HepG2 (cell line): ENCODE measurements around the gene HSPB2. TPM values are rescaled to one million over a fixed set of nuclear protein-coding genes. Genes with fewer than 3 reads are reported as not detected.
A peak's percentile ranks its signal among the peaks of the same experiment; 100 is the strongest.

ENCODE experiments used
- ATAC-seq: fragments of 200-7000 bp; cut with Tn5 transposase; 3 replicates; pipeline ENCODE4 v1.9.1; 2020; ENCODE audit warnings: mild to moderate bottlenecking, moderate library complexity
- BruUV-seq: library from RNA; stranded (reverse); fragments of 400-500 nt; replicated peaks from 2 replicates; lab custom pipeline; 2021; lab: Mats Ljungman, UMichigan
- CTCF ChIA-PET: fragments of 300-600 bp; formaldehyde crosslinking; extraction: SDS; loops from one replicate; lab custom pipeline; 2021; ENCODE audit warnings: low total read pairs, inconsistent platforms, low intra/inter-chr PET ratio; lab: Yijun Ruan, JAX
- POLR2A ChIA-PET: fragments of 350-600 bp; sonication (Branson Sonifier 250); formaldehyde crosslinking; loops from one replicate; lab custom pipeline; 2020; ENCODE audit warnings: antibody characterized with exemption, inconsistent platforms; lab: Yijun Ruan, JAX
- DNase-seq: peaks from one replicate; pipeline ENCODE4 v3.0.0-alpha.2; 2015; ENCODE audit warnings: low spot score
- FAIRE-seq: peaks from 3 replicates; lab custom pipeline; 2011; peaks lifted over from hg19 to GRCh38; lab: Jason Lieb, UNC
- H2AFZ ChIP-seq: one replicate; pipeline ENCODE4 v1.6.1; 2011; ENCODE audit warnings: low read length, inconsistent platforms
- H3K27ac ChIP-seq: fragments of 300-600 bp; 3 replicates; pipeline ENCODE4 v1.8.0; 2011; ENCODE audit warnings: mixed run types, mild to moderate bottlenecking, mixed read lengths, low read length, inconsistent platforms; ENCODE audit not compliant: insufficient read depth; ENCODE audit errors: extremely low read length
- H3K27me3 ChIP-seq, 2 experiments: fragments of 200-600 bp in 1 of 2; 2 replicates in 1 of 2; 3 replicates in 1 of 2; pipeline versions ENCODE4 v1.6.0 to v1.8.0; 2011; ENCODE audit warnings: low read length in 2 of 2, mild to moderate bottlenecking in 2 of 2, moderate library complexity in 2 of 2, inconsistent platforms in 1 of 2; ENCODE audit not compliant: insufficient read depth in 2 of 2, control insufficient read depth in 1 of 2
- H3K36me3 ChIP-seq, 2 experiments: fragments of 200-600 bp in 1 of 2; replicated peaks in 1 of 2; 2 replicates in 1 of 2; 3 replicates in 1 of 2; pipeline versions ENCODE4 v1.5.1 to v1.8.0; 2011; ENCODE audit warnings: low read length in 2 of 2, inconsistent platforms in 1 of 2; ENCODE audit not compliant: insufficient read depth in 2 of 2, control insufficient read depth in 1 of 2
- H3K4me1 ChIP-seq: 2 replicates; pipeline ENCODE4 v1.5.1; 2012; ENCODE audit warnings: low read length, inconsistent platforms; ENCODE audit not compliant: insufficient read depth
- H3K4me2 ChIP-seq: 2 replicates; pipeline ENCODE4 v1.6.0; 2011; ENCODE audit warnings: low read depth, low read length, inconsistent platforms
- H3K4me3 ChIP-seq, 3 experiments: fragments of 200-600 bp in 1 of 3; sonication (generic), shearing (Covaris generic) in 1 of 3; replicated peaks in 1 of 3; 2 replicates each; pipeline ENCODE4 v1.5.1; 2011 to 2016; ENCODE audit warnings: low read length in 3 of 3, inconsistent platforms in 2 of 3, low read depth in 2 of 3, mild to moderate bottlenecking in 2 of 3, control low read depth in 1 of 3, mixed read lengths in 1 of 3; ENCODE audit not compliant: insufficient read depth in 1 of 3
- H3K79me2 ChIP-seq: one replicate; pipeline ENCODE4 v1.6.1; 2011; ENCODE audit warnings: low read length, inconsistent platforms; ENCODE audit not compliant: insufficient read depth
- H3K9ac ChIP-seq: 2 replicates; pipeline ENCODE4 v1.6.0; 2011; ENCODE audit warnings: mild to moderate bottlenecking, low read depth, low read length, inconsistent platforms; ENCODE audit not compliant: insufficient read depth
- H3K9me3 ChIP-seq: 2 replicates; pipeline ENCODE4 v1.5.1; 2012; ENCODE audit warnings: mild to moderate bottlenecking, low read length
- H4K20me1 ChIP-seq: 2 replicates; pipeline ENCODE4 v1.6.0; 2011; ENCODE audit warnings: inconsistent platforms, mild to moderate bottlenecking, low read length, moderate library complexity; ENCODE audit not compliant: insufficient read depth
- CCAR2 ChIP-seq: fragments of 200-400 bp; formaldehyde crosslinking; optimal IDR thresholded peaks from 2 replicates; pipeline ENCODE3; 2018; ENCODE audit warnings: low read depth, mild to moderate bottlenecking, low read length, moderate library complexity
- DPF2 ChIP-seq: sonication (generic); formaldehyde crosslinking; IDR thresholded peaks from 2 replicates; pipeline ENCODE4 v1.4.0; 2020; ENCODE audit warnings: mild to moderate bottlenecking, low read depth, missing genetic modification reagents, borderline replicate concordance
- ETV6 ChIP-seq: sonication (generic); formaldehyde crosslinking; conservative IDR thresholded peaks from 2 replicates; pipeline ENCODE4 v1.4.0; 2020; ENCODE audit warnings: missing genetic modification reagents
- NFYC ChIP-seq: IDR thresholded peaks from 2 replicates; pipeline ENCODE4 v1.6.1; 2016; ENCODE audit warnings: missing genetic modification reagents, missing compliant biosample characterization
- POLR2AphosphoS5 ChIP-seq: IDR thresholded peaks from 2 replicates; pipeline ENCODE4 v1.6.1; 2012; ENCODE audit warnings: low read depth, low read length
- RAD51 ChIP-seq: fragments of 450-650 bp; IDR thresholded peaks from 2 replicates; pipeline ENCODE4 v1.6.1; 2016; ENCODE audit warnings: borderline replicate concordance
- XRCC5 ChIP-seq: fragments of 200-400 bp; formaldehyde crosslinking; optimal IDR thresholded peaks from 2 replicates; pipeline ENCODE3; 2017; ENCODE audit warnings: mild to moderate bottlenecking, low read length
- ZBTB8A ChIP-seq: sonication (generic); formaldehyde crosslinking; IDR thresholded peaks from 2 replicates; pipeline ENCODE4 v1.4.0; 2020; ENCODE audit warnings: mild to moderate bottlenecking, low read depth, missing genetic modification reagents, borderline replicate concordance
- ZGPAT ChIP-seq: IDR thresholded peaks from 2 replicates; pipeline ENCODE4 v1.6.1; 2016; ENCODE audit warnings: mild to moderate bottlenecking
- ZHX2 ChIP-seq, 2 experiments: sonication (generic) in 1 of 2; formaldehyde crosslinking in 1 of 2; IDR thresholded peaks; 2 replicates each; pipeline versions ENCODE4 v1.6.1 to v1.9.0; 2014 to 2022; ENCODE audit warnings: antibody characterized with exemption in 1 of 2, borderline replicate concordance in 1 of 2, inconsistent platforms in 1 of 2, low read depth in 1 of 2, missing genetic modification reagents in 1 of 2
- ZMYM2 ChIP-seq: sonication (generic); formaldehyde crosslinking; IDR thresholded peaks from 2 replicates; pipeline ENCODE4 v1.8.0; 2022; ENCODE audit warnings: mild to moderate bottlenecking, missing genetic modification reagents
- ZNF143 ChIP-seq: sonication (generic); formaldehyde crosslinking; IDR thresholded peaks from 2 replicates; pipeline ENCODE4 v1.4.0; 2020; ENCODE audit warnings: missing genetic modification reagents
- ZNF17 ChIP-seq: sonication (generic); formaldehyde crosslinking; IDR thresholded peaks from 2 replicates; pipeline ENCODE4 v1.5.0; 2020; ENCODE audit warnings: mild to moderate bottlenecking, missing genetic modification reagents
- ZNF441 ChIP-seq: sonication (generic); formaldehyde crosslinking; IDR thresholded peaks from 2 replicates; pipeline ENCODE4 v1.7.0; 2021; ENCODE audit warnings: missing genetic modification reagents, borderline replicate concordance
- ZNF543 ChIP-seq: sonication (generic); formaldehyde crosslinking; IDR thresholded peaks from 2 replicates; pipeline ENCODE4 v1.4.0; 2020; ENCODE audit warnings: mild to moderate bottlenecking, missing genetic modification reagents
- ZNF558 ChIP-seq: sonication (generic); formaldehyde crosslinking; IDR thresholded peaks from 2 replicates; pipeline ENCODE4 v1.9.0; 2022; ENCODE audit warnings: mild to moderate bottlenecking, missing genetic modification reagents, borderline replicate concordance
- ZNF619 ChIP-seq: sonication (generic); formaldehyde crosslinking; IDR thresholded peaks from 2 replicates; pipeline ENCODE4 v1.4.0; 2020; ENCODE audit warnings: mild to moderate bottlenecking, missing genetic modification reagents
- ZNF7 ChIP-seq: IDR thresholded peaks from 2 replicates; pipeline ENCODE4 v1.6.1; 2016; ENCODE audit warnings: missing biosample characterization, missing genetic modification reagents
- ZNF792 ChIP-seq: IDR thresholded peaks from 2 replicates; pipeline ENCODE4 v1.6.1; 2016
- ZSCAN31 ChIP-seq: sonication (generic); formaldehyde crosslinking; IDR thresholded peaks from 2 replicates; pipeline ENCODE4 v1.5.0; 2020; ENCODE audit warnings: low read depth, mild to moderate bottlenecking, missing genetic modification reagents
- WGBS: methylation state at CpG from one replicate; pipeline ENCODE4 v1.1.6; 2017; ENCODE audit warnings: low lambda C conversion rate; 5-methylcytosine and 5-hydroxymethylcytosine counted together
- in situ Hi-C: cut with HindIII; loops from 2 replicates; pipeline ENCODE4 v1.10.0; 2017; ENCODE audit warnings: low pct_unique_long_range_greater_than_20kb; ENCODE audit not compliant: extremely low pct_ligation_motif_present
- intact Hi-C: fragments of 100-400 bp; cut with micrococcal nuclease; formaldehyde crosslinking; loops from one replicate; pipeline ENCODE4 v1.10.0; 2022; ENCODE audit not compliant: unreplicated experiment
- polyA plus RNA-seq, 8 experiments: library from polyadenylated mRNA; depleted of rRNA in 3 of 8; stranded (reverse) in 7 of 8; unstranded in 1 of 8; fragments of >200 nt; fragmentation: Illumina TruSeq in 4 of 8; extraction: Trizol in 4 of 8; gene quantifications; 2 replicates each; pipeline versions ENCODE4 v1.2.1 to v1.2.3, GENCODE V29; 2011 to 2016; ENCODE audit warnings: low read depth in 4 of 8, missing spikeins in 1 of 8, mixed read lengths in 1 of 8; ENCODE audit not compliant: insufficient read depth in 1 of 8
- total RNA-seq, 5 experiments: library from RNA; depleted of rRNA; stranded (reverse); fragments of >200 nt; fragmentation: Illumina TruSeq; extraction: Trizol; gene quantifications; 2 replicates each; pipeline ENCODE4 v1.2.3, GENCODE V29; 2016; ENCODE audit warnings: low read depth in 1 of 5

The HSPB2 gene
- total and polyA plus RNA-seq, 2 of the 13 experiments (the other 11 are each of a cell fraction or from before 2014, with no cell fraction given), result 0.04 TPM; not detected in 1

DNA sequence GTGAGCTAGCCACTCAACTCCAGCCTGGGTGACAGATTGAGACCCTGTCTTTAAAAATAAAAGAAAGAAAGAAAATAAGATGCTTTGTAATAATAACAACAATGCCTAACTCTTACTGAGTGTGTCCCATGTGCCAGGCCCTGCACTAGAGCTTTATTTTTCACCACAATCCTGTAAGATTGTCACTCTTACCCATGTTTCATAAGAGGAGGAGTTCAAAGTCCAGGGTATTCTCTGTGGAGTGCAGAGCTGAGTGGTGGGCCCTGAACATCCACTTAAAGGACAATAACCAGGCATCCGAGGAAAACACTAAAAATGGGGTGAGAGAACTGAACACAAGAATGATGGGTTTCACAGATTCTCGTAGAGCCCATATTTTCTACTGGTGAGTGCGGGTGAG lies 5.3 kb downstream of the HSPB2 start:
- no peak for FAIRE-seq
- Histone ChIP-seq H3K4me1 (peaks cover 87% of the 10 kb centered on the region), H3K4me3 (peak overlapping the region; percentile 49 to 66 (median 58); a peak in 5 of 6 replicates), H3K9ac (peak overlapping the region; percentile 62), H3K27me3 (no peaks in the 10 kb centered on the region), H3K4me2 (peak overlapping the region; percentile 75), H3K79me2 (no peaks in the 10 kb centered on the region), H3K27ac (peak overlapping the region; percentile 66), H4K20me1 (no peaks in the 10 kb centered on the region), H3K36me3 (no peaks in the 10 kb centered on the region), H3K9me3 (no peaks in the 10 kb centered on the region), H2AFZ (peak overlapping the region; percentile 62)
- intact Hi-C loops (loop anchor here (2.0 kb wide), 1 partner anchor 39 kb away; the partner anchor contains the start of genes CFAP68 and FDXACB1), in situ Hi-C loops (no loop called here)
- ChIA-PET POLR2A (interaction anchor here (0.7 to 3.1 kb wide), 8 partner anchors 9 to 89 kb away, joined by 3 to 65 read pairs (median 6); partner anchors contain the start of gene ALG9), CTCF (no interaction called here)
- peak; percentile 66 for DNase-seq
- ATAC-seq, result peak; percentile 10; the same call in 1 of the 3 replicates
- BruUV-seq, result no TSS peak
- WGBS, result 4% methylated on average over 3 of the region's 3 CpGs
- peak; percentile 41; the same call in 1 of the 2 replicates for TF ChIP-seq ZNF441
- TF ChIP-seq ZMYM2, result no peak
- TF ChIP-seq ZNF558 (CRISPR knock-in tag), result no peak
- no peak for TF ChIP-seq ZNF543
- no peak for TF ChIP-seq CCAR2
- no peak for TF ChIP-seq ZSCAN31
- TF ChIP-seq DPF2 (CRISPR knock-in tag), result no peak
- TF ChIP-seq ZNF143 (CRISPR knock-in tag), result no peak
- no peak for TF ChIP-seq ZBTB8A (CRISPR knock-in tag)
- no peak for TF ChIP-seq ETV6 (CRISPR knock-in tag)
- TF ChIP-seq ZGPAT, result no peak
- TF ChIP-seq ZNF619 (CRISPR knock-in tag), result no peak
- TF ChIP-seq XRCC5, result no peak
- no peak for TF ChIP-seq ZNF17 (CRISPR knock-in tag)
- no peak for TF ChIP-seq ZNF7
- TF ChIP-seq ZNF792 (CRISPR knock-in tag), result no peak
- no peak for TF ChIP-seq RAD51
- TF ChIP-seq NFYC, result no peak
- no peak for TF ChIP-seq ZHX2 (IDR thresholded peaks at IDR 0.05; ENCODE audit: low read depth)
- TF ChIP-seq ZHX2 (CRISPR knock-in tag; IDR thresholded peaks at IDR 0.05; ENCODE audit: borderline replicate concordance), result no peak
- peak; percentile 46; the same call in 1 of the 2 replicates for TF ChIP-seq POLR2AphosphoS5
